ENCODE data around the gene KCNAB1. TPM values are rescaled to one million over a fixed set of nuclear protein-coding genes. Genes with fewer than 3 reads are reported as not detected.

KCNAB1 gene
- total RNA-seq, 1 experiment from 2014 or later = not detected

- no peaks in the 10 kb centered on the region for H3K9me3 ChIP-seq (ENCODE audit: low read depth, low read length, poor library complexity, severe bottlenecking)
- intact Hi-C loops (cut with micrococcal nuclease; ENCODE audit: unreplicated experiment) = no loop called here
- ChIA-PET CTCF (no interaction called here), POLR2A (ENCODE audit: low non-redundant PET) (no interaction called here)
- DNase-seq (ENCODE audit: low spot score) = no peak
- H3K4me3 ChIP-seq (ENCODE audit: low read depth, low read length, poor library complexity, severe bottlenecking) = no peak overlapping the region
- no peaks in the 10 kb centered on the region for H3K27me3 ChIP-seq (replicated peaks; ENCODE audit: insufficient read depth, low read depth, low read length, poor library complexity)
- H3K4me1 ChIP-seq (ENCODE audit: insufficient read depth, low read length, poor library complexity, severe bottlenecking) = no peaks in the 10 kb centered on the region
- TF ChIP-seq, protein P1, sequence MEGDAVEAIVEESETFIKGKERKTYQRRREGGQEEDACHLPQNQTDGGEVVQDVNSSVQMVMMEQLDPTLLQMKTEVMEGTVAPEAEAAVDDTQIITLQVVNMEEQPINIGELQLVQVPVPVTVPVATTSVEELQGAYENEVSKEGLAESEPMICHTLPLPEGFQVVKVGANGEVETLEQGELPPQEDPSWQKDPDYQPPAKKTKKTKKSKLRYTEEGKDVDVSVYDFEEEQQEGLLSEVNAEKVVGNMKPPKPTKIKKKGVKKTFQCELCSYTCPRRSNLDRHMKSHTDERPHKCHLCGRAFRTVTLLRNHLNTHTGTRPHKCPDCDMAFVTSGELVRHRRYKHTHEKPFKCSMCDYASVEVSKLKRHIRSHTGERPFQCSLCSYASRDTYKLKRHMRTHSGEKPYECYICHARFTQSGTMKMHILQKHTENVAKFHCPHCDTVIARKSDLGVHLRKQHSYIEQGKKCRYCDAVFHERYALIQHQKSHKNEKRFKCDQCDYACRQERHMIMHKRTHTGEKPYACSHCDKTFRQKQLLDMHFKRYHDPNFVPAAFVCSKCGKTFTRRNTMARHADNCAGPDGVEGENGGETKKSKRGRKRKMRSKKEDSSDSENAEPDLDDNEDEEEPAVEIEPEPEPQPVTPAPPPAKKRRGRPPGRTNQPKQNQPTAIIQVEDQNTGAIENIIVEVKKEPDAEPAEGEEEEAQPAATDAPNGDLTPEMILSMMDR (conservative IDR thresholded peaks at IDR 0.05; ENCODE audit: low read depth, low read length) = no peak
- TF ChIP-seq EZH2 (IDR thresholded peaks at IDR 0.05; ENCODE audit: borderline replicate concordance, low read depth, low read length, poor library complexity, severe bottlenecking) = no peak
- no TSS peak for BruUV-seq (replicated peaks)
- H3K27ac ChIP-seq (ENCODE audit: low read depth, low read length, poor library complexity, severe bottlenecking) = no peak overlapping the region
- H3K36me3 ChIP-seq (ENCODE audit: insufficient read depth, low read length, poor library complexity, severe bottlenecking) = no peaks in the 10 kb centered on the region
These were observed 187.3 kb downstream of the KCNAB1 start for GRCh38 chr3:156307704-156308103.

DNA sequence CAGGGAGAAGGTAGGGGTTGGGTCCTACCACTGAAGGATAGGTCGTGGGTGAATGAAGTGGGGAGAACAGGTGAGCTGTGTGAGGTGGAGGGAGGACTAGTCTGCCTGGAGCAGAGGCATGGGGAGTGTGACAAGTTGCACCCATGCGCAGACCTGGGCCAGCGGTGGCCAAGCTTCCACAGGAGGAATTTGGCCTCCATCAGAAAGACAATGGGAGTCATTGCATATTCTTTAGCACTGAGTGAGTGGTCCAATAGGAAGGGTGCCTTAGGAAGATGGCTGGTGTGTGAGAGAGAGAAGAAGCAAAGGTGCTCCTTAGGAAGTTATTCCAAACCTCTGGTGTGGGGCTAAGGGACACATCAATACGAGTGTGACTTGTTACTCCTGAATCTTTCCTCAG is 191.1 kb downstream of the KCNAB1 start:
- BruUV-seq (replicated peaks) = no TSS peak
- POLR2A ChIA-PET (ENCODE audit: low non-redundant PET) = no interaction called here
- no peak for TF ChIP-seq EZH2 (IDR thresholded peaks at IDR 0.05; ENCODE audit: borderline replicate concordance, low read depth, low read length, poor library complexity, severe bottlenecking)
- TF ChIP-seq, protein P1 (conservative IDR thresholded peaks at IDR 0.05; ENCODE audit: low read depth, low read length) = no peak

GRCh38 chr3:156311930-156312329 is 191.6 kb downstream of the KCNAB1 start:
- TF ChIP-seq EZH2 (IDR thresholded peaks at IDR 0.05; ENCODE audit: borderline replicate concordance, low read depth, low read length, poor library complexity, severe bottlenecking) = no peak
- TF ChIP-seq, protein P1 (conservative IDR thresholded peaks at IDR 0.05; ENCODE audit: low read depth, low read length) = no peak
- ChIA-PET CTCF (no interaction called here), POLR2A (ENCODE audit: low non-redundant PET) (no interaction called here)
- no peak overlapping the region for H3K27ac ChIP-seq (ENCODE audit: low read depth, low read length, poor library complexity, severe bottlenecking)
- intact Hi-C loops (cut with micrococcal nuclease; ENCODE audit: unreplicated experiment) = no loop called here
- no peak overlapping the region for H3K4me3 ChIP-seq (ENCODE audit: low read depth, low read length, poor library complexity, severe bottlenecking)
- no peaks in the 10 kb centered on the region for H3K27me3 ChIP-seq (replicated peaks; ENCODE audit: insufficient read depth, low read depth, low read length, poor library complexity)
- peaks cover 4% of the 10 kb centered on the region for H3K4me1 ChIP-seq (ENCODE audit: insufficient read depth, low read length, poor library complexity, severe bottlenecking)
- no peaks in the 10 kb centered on the region for H3K36me3 ChIP-seq (ENCODE audit: insufficient read depth, low read length, poor library complexity, severe bottlenecking)
- BruUV-seq (replicated peaks) = no TSS peak
- H3K9me3 ChIP-seq (ENCODE audit: low read depth, low read length, poor library complexity, severe bottlenecking) = no peaks in the 10 kb centered on the region
- DNase-seq (ENCODE audit: low spot score) = no peak

More for the DNA sequence above, 191.1 kb downstream of the KCNAB1 start:
- CTCF ChIA-PET = no interaction called here
- Histone ChIP-seq H3K27me3 (replicated peaks; ENCODE audit: insufficient read depth, low read depth, low read length, poor library complexity) (no peaks in the 10 kb centered on the region), H3K4me3 (ENCODE audit: low read depth, low read length, poor library complexity, severe bottlenecking) (no peak overlapping the region), H3K27ac (ENCODE audit: low read depth, low read length, poor library complexity, severe bottlenecking) (no peak overlapping the region), H3K4me1 (ENCODE audit: insufficient read depth, low read length, poor library complexity, severe bottlenecking) (no peaks in the 10 kb centered on the region), H3K9me3 (ENCODE audit: low read depth, low read length, poor library complexity, severe bottlenecking) (no peaks in the 10 kb centered on the region), H3K36me3 (ENCODE audit: insufficient read depth, low read length, poor library complexity, severe bottlenecking) (no peaks in the 10 kb centered on the region)
- intact Hi-C loops (cut with micrococcal nuclease; ENCODE audit: unreplicated experiment) = no loop called here
- no peak for DNase-seq (ENCODE audit: low spot score)
